Measurements from ENCODE around the gene ADGB. TPM values are rescaled to one million over a fixed set of nuclear protein-coding genes. Genes with fewer than 3 reads are reported as not detected.

Gene ADGB
- total and polyA plus RNA-seq, 9 of the 15 experiments (the other 6 are each of a cell fraction or from before 2014, with no cell fraction given), result not detected

DNA sequence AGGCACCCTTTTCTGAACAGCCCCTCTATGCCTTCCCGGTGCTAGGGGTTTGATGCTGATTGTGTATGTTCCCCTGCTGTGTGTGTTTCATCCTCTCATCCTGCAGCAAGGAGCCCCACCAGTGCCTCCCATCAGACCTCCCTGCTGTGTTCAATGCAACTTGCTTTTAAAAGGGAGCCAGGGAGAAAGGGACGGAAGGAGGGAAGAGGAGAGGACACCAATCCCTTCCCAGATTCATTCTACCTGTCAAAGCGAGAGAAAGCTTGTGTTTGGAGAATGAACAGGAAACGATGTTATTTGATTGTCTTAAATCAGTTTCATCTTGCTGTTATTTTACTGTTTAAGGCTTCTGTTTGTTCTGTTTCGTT lies 259.2 kb downstream of the ADGB start (continued):
- TF ChIP-seq, protein P1, sequence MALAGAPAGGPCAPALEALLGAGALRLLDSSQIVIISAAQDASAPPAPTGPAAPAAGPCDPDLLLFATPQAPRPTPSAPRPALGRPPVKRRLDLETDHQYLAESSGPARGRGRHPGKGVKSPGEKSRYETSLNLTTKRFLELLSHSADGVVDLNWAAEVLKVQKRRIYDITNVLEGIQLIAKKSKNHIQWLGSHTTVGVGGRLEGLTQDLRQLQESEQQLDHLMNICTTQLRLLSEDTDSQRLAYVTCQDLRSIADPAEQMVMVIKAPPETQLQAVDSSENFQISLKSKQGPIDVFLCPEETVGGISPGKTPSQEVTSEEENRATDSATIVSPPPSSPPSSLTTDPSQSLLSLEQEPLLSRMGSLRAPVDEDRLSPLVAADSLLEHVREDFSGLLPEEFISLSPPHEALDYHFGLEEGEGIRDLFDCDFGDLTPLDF (CRISPR knock-in tag; IDR thresholded peaks at IDR 0.05), result no peak
- TF ChIP-seq ARID4B (CRISPR knock-in tag; IDR thresholded peaks at IDR 0.05) (no peak; the same call in 1 of the 2 replicates), POLR2A (conservative IDR thresholded peaks at IDR 0.05) (peak; percentile 41; the same call in 1 of the 2 replicates), CREB5 (CRISPR knock-in tag; IDR thresholded peaks at IDR 0.05) (0 out of 2 replicates have a peak, but pooled peaks have one; percentile 17), SIN3B (IDR thresholded peaks at IDR 0.05; ENCODE audit: low read depth) (no peak), ZBTB9 (CRISPR knock-in tag; IDR thresholded peaks at IDR 0.05) (0 out of 2 replicates have a peak, but pooled peaks have one; percentile 2), HMGN3 (IDR thresholded peaks at IDR 0.05; ENCODE audit: borderline replicate concordance, extremely low read depth, insufficient read length, low read depth, low read length) (no peak), CUX1 (CRISPR knock-in tag; IDR thresholded peaks at IDR 0.05) (no peak), SREBF2 (CRISPR knock-in tag; IDR thresholded peaks at IDR 0.05) (no peak), SIRT6 (IDR thresholded peaks at IDR 0.05; ENCODE audit: low read depth, low read length) (no peak), XRCC4 (IDR thresholded peaks at IDR 0.05; ENCODE audit: extremely low read depth, insufficient read depth, insufficient read length) (no peak), DLX4 (CRISPR knock-in tag; IDR thresholded peaks at IDR 0.05) (no peak), FOXM1 (IDR thresholded peaks at IDR 0.05; ENCODE audit: low read depth) (no peak), FOXM1 (CRISPR knock-in tag; IDR thresholded peaks at IDR 0.05; ENCODE audit: low read depth) (no peak)
